SKM-1 treated with dmso at 0.1 percent for 144 hours (cell line): Measurements from ENCODE around the gene SNAPIN.

ENCODE experiments used
- DNase-seq: peaks from one replicate; lab custom pipeline; 2025; ENCODE audit not compliant: unreplicated experiment; lab: John Stamatoyannopoulos, UW

SNAPIN gene, protein sequence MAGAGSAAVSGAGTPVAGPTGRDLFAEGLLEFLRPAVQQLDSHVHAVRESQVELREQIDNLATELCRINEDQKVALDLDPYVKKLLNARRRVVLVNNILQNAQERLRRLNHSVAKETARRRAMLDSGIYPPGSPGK

DNA sequence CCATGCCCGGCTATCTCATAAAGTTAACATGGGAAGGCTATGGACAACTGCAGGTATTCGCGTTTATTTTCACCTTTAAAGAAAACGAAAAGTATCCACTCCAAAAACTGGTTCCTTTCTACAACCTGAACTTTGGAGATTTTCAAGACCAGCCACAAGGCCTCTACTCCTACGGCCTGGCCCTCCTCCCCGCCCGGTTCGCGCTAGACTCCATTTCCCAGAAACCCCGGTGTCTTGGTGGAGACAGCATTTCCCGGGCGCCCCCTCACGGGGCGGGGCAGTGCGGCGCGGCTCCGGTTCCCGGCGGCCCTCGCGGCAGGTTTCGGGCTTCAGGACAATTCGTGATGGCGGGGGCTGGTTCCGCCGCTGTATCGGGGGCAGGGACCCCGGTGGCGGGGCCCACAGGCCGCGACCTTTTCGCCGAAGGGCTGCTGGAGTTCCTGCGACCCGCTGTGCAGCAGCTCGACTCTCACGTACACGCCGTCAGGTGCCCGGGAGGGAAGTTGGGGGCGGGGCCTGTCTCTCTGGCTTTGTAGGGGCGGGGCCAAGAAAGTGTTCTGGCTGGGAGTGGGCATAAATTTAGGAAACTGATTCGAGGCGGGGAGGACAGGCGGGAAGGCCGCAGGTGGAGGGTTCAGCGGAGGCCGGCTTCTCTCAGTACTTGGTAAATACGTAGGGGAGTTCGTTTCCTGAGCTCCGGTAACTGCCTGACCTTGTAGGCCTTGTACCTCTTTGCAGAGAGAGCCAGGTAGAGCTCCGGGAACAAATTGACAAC is at the start of gene SNAPIN:
Gene SNAPIN (plus strand): TSS at position 304 of the 775 bp plus-strand sequence. CDS start 41 bp downstream, at position 345.
- DNase-seq, result peak; percentile 96

DNA sequence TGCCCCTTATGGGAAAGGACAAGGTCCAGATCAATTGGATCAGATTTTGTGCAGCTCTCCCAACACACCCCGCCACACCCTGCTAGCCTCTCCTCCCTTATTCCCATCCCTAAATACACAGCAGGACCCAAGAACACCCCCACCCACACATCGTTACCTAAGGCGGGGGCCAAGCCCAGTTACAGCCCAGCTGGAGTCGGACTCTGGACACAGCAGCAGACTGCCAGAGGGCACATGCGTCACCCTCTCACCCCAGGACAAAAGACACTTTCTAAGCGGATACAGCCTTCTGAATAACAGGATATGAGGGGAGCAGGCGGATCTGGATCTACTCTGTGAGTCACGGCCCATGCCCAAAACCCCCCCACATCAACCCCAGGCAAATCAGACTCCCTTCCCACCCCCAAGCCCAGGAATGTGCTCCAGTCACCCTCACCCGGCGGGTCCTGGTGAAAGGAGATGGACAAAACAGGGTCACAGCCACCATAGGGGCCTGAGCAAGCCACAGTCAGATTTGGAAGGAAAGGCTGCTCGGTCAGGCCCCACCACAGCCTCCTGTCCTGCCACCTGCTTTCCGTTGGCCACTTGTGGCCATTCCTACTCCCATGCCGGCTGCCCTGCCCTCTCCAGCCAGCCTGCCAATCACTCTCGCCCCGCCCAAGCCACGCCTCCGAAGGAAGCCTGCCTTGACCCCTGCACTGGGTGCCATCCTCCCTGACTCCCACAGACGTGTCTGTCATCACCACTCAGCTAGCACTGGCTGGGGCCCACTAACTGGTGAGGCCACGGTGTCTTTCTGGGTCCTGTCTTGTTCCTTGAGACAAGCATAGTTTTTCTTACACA is 49.5 kb upstream of the SNAPIN start:
- DNase-seq, result peak; percentile 48

DNA sequence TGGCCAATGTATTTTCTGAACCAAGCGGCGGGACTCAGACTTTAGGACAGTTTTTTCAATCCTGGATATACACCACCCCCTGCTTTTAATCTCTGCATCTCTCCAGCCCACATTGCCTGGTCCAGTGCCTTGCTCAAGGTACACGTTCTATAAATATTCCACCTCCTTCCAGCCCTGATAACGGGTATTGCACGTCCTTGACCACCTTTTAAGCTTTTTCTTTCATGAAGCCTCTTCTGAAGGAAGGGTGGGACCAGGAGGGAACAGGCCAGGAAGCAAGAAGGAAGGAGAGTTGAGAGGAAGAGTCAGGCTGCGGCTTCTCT is 49.0 kb upstream of the SNAPIN start:
- DNase-seq, result no peak

DNA sequence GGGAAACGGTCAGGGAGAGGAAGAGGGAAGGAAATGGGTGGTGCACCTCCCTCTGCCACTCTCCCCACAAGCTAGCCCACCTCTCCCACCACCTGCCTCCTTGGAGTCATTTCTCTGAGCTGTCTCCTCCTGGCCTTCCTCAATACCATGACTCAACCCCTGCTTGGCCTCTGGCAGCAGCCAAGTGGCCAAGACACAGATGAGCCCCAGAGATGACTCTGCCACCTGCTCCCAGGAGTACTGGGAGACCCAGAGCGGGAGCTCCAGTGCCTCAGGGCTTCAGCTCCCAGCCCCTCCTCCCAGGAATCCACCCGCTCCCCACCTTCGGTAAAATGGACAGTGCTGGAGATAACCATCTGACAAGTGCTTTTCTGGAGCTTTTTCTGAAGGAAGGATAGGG is 48.2 kb upstream of the SNAPIN start:
- DNase-seq, result peak; percentile 32

DNA sequence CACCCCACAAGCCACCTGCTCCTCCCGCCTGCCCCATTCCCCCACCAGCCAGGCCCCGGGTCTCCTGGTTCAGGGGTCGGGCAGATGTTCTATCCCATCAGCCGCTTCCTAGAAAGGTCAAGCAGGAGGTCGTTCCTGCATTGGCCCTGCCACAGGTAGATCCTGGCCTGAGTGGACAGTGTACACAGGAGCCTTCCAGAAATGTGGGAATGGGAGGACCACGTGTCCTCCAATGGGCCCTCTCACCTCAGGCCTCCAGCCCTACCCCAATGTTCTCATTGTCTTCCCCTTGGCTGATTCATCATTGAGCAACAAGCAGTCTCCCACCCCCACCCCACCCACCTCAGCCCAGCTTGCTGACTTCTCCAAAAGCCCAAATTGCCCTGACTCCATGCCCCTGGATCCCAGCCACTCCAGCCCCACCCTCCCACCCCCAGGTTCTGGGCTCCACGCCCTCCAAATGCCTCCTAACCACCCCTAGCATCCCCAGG is 47.6 kb upstream of the SNAPIN start:
- DNase-seq, result no peak

DNA sequence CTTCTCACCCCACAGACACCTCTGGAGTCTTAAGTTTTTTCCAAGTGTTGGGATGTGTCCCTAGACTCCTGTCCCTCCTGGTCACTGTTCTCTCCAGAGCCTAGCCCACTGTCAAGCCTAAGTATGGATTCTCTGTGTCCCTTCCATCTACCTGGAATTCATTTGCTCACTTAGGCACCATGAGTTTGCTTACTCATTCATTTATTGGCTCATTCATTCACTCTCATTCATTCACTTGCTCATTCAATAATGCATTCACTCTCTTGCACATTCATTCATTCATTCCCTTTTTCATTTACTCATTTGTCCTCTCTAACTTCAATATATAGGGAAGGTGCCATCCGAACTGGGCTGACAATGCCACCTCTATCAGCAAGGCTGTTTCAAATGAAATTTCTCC is 47.1 kb upstream of the SNAPIN start:
- DNase-seq, result no peak

DNA sequence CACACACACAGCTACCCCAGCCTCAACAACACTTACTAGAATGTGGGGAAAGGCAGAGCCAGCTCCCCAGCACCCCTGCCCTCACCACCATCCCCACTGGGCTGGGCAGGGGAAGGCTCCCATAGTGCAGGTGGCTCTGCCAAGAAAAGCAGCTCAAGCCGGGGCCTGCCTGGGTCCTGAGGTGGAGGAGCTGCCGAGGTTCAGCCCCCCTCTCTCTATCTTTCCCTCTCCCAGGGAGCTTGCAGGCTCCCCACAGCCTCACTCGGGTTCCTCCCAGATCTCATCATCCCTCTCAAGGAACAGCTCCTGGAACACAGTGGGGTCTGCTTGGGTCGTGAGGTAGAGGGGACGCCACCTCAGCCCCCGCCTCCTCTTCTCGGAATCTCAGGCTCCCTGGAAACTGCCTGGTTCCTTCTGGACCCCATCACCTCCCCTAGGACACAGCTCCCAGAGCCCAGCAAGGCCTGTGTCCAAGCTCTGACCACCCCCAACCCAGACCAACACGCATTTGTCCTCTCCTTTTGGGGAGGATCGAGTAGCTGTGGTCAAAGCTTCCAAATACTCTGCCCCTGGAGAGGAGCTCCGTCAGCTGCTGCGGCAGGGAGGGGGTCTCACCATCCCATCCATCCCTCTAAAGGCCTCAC is 46.3 kb upstream of the SNAPIN start:
- no peak for DNase-seq

DNA sequence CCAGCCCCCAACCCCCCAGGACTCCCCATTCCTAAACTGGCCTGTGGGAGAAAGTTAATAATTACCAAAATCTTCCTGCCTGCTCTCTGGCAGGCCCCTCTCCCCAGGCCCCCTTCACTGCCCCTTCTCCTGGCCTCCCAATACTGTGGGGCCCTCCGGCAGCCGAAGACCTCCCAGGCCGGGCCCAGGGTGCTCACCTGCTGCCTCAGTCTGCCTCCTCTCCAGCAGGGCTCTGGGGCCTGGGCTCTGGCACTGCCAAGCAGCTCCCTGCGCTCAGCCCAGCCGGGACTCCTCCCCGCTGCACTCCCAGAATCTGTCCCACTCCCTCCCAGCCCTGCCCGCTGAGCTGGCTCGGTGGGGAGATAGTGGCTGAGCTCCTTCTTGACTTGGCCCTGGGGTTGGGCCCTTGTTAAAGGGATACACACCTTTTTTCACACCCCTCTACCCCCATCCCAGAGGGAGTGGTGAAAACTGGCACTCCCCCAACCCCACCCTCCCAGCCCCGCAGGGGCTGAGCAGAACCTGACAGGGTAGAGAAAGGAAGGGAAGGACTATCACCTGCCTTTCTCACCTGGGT is 45.7 kb upstream of the SNAPIN start, which contains the start of gene S100A16:
Gene S100A16 (minus strand): TSS at position 383 of the 577 bp plus-strand sequence. CDS start 4,986 bp downstream, outside the sequence.
- no peak for DNase-seq

DNA sequence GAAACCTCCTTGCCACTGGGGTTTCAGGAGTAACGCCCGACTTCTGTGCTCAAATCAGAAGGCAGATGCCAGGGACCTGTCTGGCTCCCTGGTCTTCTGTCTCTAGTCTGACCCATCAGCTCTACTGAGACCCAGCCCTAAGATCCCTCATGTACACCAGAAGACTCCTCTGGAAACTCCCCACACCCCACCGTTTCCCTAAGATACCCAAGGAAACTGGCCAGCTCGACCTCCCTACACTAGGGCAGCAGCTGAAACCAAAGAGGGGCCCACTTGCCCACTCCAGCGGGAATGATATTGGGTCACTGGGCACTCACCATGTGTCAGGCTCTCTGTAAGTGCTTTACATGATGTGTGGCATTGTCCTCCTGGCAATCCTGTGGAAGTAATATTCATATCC is 45.1 kb upstream of the SNAPIN start:
- DNase-seq, result no peak

DNA sequence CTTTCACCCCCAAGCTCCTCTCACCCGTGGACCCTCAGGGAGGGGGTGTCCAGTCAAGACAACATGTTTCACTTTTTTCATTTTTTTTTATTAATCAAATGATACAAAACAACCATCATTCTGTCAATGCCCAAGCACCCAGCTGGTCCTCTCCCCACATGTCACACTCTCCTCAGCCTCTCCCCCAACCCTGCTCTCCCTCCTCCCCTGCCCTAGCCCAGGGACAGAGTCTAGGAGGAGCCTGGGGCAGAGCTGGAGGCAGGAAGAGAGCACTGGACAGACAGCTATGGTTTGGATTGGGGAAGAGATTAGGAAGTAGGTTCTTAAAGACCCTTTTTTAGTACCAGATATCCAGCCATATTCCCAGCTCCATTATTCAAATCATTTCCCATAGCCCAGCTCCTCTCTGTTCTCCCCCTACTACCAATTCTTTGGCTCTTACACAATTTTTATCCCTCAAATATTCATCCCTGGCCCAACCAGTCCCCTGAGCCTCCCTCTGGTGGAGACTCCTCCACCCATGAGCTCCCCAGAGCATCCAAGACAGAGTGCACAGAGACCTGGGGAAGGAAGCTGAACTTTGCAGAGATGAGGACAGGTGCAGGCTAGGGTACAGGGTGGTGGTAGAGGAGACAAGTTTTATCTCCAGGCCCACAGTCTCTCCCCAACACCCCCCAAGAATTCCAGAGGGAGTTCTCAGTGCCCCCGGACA is 44.2 kb upstream of the SNAPIN start:
- DNase-seq, result no peak

DNA sequence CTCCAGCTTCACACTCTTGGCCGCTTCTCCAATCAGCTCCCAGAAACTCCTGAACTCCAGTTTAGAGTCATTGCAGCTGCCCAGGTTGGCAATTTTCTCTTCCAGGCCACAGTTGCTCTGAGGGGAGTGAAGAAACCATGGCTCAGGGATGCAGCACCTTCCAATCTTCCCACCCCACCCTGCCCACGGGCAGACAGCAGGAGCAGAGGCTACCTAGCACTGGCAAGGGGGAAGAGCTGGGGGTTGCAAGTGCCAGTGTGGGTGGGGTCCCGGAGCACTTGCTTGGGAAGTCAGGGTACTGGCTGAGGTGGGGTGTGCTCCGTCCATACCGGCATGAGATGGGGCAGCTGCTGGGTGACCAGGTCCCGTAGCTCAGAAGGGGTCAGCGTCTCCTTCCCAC is 43.6 kb upstream of the SNAPIN start:
- DNase-seq, result no peak

DNA sequence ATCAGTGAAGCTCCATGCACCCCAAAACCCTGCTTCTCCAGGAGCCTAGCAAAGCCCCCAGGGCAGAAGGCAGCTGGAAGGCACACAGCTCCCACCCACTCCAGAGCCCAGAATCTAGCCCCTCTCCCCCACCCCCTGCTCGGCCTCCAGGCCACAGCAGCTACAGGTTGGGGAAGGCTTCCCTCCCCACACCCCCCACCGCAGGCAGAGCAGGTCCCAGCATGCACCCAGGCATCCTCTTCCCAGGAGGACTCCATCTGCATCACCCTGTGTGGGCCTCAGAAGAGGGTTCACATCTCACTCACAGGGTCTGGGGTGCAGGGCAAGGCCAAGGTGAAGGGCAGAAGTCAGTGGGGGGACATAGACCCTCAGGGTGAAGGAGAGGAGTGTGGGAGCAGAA is 43.1 kb upstream of the SNAPIN start:
- no peak for DNase-seq

DNA sequence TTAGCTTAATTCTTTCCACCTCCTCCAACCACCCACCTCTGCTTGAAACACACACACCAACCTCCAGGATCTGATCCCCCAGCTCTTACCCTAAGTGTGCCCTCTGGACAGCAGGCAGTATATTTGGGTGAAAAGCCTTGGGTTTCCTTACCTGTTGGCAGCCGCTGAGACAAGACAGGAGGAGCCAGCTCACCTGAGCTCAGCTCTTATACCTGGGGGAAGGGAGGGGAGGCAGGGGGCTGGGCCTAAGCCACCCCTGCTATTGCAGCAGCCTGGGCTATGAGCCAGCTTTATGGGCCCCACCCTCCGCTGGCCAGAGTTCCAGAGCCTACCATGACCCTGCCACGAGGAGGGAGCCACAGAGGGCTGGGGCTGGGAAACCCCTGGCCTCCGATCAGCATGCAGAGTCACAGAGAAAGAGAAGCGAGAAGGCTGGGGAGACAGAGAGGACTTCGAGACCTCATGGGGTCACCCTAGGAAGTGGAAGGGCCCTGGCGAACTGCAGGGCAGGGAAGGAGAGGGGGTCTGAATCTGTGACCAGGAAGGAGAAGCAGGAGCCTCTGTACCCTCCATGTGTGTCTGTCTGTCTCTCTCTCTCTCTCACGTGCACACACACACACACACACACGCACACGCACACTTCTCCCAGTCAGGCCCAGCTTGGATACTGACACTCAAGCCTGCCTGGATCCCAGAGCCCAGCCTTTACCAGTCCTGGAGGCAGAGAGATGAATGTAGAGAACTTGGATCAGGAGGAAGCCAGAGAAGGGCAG is 42.2 kb upstream of the SNAPIN start, which contains the start of gene S100A14:
Gene S100A14 (minus strand): TSS at position 182 of the 773 bp plus-strand sequence. CDS start 467 bp downstream, outside the sequence.
- no peak for DNase-seq

DNA sequence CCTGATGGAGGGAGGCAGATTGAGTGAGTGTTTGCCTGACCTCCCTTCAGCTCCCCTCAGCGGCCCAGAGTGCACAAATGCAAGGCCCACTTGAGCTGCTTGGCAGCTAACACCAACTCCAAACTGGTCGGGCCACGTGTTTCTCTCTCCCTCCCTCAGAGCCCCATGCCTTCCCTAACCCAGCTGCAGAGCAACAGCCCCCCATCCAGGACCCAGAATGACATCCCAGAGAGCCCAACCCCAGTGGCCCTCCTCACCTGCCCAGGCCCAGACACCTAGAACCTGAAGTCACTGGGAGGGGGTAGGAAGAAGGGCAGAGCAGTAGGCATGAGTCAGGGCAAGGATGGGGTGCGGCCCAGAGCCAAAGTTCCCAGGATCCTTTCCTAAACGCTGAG is 41.6 kb upstream of the SNAPIN start:
- no peak for DNase-seq

DNA sequence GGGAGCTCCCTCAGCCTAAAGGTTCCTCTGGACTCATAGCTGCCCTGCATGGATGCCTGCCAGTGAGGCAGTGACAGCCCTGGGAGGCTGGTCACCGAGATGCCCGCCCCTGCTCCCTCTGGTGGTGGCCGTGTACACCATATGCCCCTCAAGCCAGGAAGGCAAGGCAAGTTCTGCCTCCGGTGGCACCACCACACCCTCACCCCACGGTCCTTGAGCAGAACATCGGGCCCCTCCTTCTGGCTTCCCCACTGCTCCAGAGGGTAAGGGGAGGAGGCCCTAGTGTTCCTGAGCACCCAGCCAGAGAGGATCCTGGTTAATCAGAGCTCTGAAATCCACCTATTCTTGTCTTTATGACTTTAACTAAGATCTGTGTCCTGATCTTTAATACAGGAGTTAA is 40.8 kb upstream of the SNAPIN start:
- no peak for DNase-seq

DNA sequence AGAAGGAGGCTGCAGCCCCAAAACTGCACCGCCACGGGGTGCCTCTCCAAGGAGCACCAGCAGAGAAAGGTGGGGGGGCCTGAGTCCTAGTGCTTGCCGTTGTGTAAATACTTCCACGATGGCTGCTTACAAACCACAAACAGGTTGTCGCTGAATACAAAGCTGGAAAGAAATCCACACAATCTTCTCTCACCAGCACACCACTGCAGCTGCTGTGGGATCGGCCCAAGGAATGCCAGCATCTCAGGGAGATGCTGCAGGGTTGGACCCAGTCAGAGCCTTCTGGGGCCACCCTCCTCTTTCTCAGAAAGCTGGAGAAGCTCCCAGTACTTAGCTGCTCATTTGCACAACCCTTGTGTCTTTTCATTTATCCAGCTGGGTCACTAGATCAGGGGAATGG is 39.3 kb upstream of the SNAPIN start:
- no peak for DNase-seq

DNA sequence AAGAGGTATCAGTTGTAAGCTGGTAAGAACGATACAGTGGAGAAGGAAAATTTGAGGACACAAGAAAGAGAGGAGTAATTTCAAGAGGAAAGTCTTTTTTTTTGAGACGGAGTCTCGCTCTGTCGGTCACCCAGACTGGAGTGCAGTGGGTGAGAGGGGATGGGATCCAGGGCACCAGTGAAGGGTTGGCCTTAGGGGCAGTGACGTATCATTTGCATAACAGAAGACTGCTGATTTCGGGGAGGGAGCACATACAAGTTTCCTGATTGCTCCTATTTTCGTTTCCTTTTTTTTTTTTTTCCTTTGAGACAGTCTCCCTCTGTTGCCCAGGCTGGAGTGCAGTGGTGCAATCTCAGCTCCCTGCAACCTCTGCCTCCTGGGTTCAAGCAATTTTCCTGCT is 35.4 kb upstream of the SNAPIN start:
- no peak for DNase-seq

DNA sequence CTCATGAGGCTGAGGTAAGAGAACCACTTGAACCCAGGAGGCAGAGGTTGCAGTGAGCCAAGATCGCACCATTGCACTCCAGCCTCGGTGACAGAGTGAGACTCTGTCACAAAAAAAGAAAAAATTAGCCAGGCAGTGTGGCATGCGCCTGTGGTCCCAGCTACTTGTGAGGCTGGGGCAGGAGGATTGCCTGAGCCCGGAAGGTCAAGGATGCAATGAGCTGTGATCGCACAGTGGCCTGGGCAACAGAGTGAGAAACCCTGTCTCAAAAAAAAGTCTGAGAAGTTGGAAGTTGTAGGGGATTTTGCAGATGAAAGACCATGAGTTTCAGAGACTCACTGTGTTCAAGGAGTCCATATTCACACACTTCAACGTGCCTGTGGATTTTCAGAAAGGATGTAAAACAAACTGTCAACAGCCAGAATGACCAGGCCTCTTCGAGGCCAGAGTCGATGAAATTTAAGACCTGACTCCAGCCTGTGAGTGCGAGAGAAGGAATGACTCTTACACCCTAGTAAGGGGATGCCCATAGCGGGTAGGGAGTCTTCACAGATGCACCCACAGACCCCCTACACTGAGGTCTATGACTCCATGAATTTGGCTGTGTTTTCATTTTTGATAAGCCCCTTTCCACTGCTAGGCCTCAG is 33.4 kb upstream of the SNAPIN start:
- no peak for DNase-seq

DNA sequence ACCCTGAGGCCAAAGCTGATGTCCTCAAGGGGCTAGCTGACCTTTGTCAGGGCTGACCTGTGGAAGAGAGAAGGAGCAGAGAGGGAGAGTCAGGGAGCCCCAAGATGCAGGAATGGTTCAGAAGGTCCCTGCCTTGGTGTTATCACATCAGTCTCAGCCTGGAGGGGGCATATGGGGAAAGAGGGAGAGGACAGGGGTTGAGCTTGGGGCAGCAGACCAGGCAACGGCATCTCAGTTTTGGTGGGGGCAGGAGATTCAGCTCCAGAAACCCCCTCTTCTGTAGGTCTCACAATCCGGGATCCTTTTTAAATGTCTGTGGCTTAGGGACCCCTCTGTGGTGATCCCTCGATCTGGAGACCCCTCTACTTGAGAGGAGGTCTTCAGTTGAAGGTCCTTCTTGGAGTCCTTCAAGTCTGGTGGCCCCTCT is 32.0 kb upstream of the SNAPIN start:
- no peak for DNase-seq
